IMR-90 (cell line): ENCODE data around the gene ALPK3. TPM values are rescaled to one million over a fixed set of nuclear protein-coding genes. Genes with fewer than 3 reads are reported as not detected.

Experiments
- ATAC-seq: fragments of 200-7000 bp; cut with Tn5 transposase; 2 replicates; pipeline ENCODE4 v1.9.1; 2020; ENCODE audit warnings: low read depth, mild to moderate bottlenecking, moderate library complexity
- BruUV-seq: library from RNA; stranded (reverse); fragments of 400-500 nt; replicated peaks from 2 replicates; lab custom pipeline; 2021; lab: Mats Ljungman, UMichigan
- CTCF ChIA-PET: fragments of 300-600 bp; formaldehyde crosslinking; extraction: SDS; loops from one replicate; lab custom pipeline; 2021; ENCODE audit warnings: antibody characterized with exemption; lab: Yijun Ruan, JAX
- POLR2A ChIA-PET: fragments of 300-600 bp; sonication (Branson Sonifier 250); formaldehyde crosslinking; loops from one replicate; lab custom pipeline; 2022; ENCODE audit warnings: antibody characterized with exemption; ENCODE audit not compliant: unreplicated experiment; lab: Charles Lee
- DNase-seq: peaks from one replicate; pipeline ENCODE4 v3.0.0; 2013
- H2AFZ ChIP-seq: replicated peaks from 2 replicates; pipeline ENCODE3; 2013; ENCODE audit warnings: low read length, mild to moderate bottlenecking; ENCODE audit not compliant: poor library complexity
- H2AK5ac ChIP-seq: 2 replicates; pipeline ENCODE4 v1.6.1; 2013; ENCODE audit warnings: low read depth, low read length, inconsistent platforms
- H2AK9ac ChIP-seq: replicated peaks from 2 replicates; pipeline ENCODE3; 2013; ENCODE audit warnings: mild to moderate bottlenecking, low read depth, low read length, moderate library complexity; ENCODE audit not compliant: poor library complexity
- H2BK120ac ChIP-seq: 2 replicates; pipeline ENCODE4 v1.6.1; 2013; ENCODE audit warnings: low read depth, low read length, inconsistent platforms
- H2BK15ac ChIP-seq: 3 replicates; pipeline ENCODE4 v1.6.1; 2013; ENCODE audit warnings: low read depth, low read length, inconsistent platforms
- H2BK20ac ChIP-seq: 2 replicates; pipeline ENCODE4 v1.6.1; 2013; ENCODE audit warnings: low read depth, mild to moderate bottlenecking, inconsistent platforms, low read length, moderate library complexity
- H2BK5ac ChIP-seq: 2 replicates; pipeline ENCODE4 v1.6.1; 2013; ENCODE audit warnings: mild to moderate bottlenecking, low read depth, low read length, inconsistent platforms; ENCODE audit not compliant: poor library complexity, severe bottlenecking
- H3K14ac ChIP-seq: replicated peaks from 2 replicates; pipeline ENCODE4 v1.6.1; 2013; ENCODE audit warnings: low read depth, low read length, inconsistent platforms
- H3K18ac ChIP-seq: 2 replicates; pipeline ENCODE4 v1.6.1; 2013; ENCODE audit warnings: low read depth, low read length, control low read depth
- H3K23ac ChIP-seq: 2 replicates; pipeline ENCODE4 v1.6.1; 2013; ENCODE audit warnings: low read depth, low read length, inconsistent platforms
- H3K27ac ChIP-seq: 2 replicates; pipeline ENCODE4 v1.5.1; 2013; ENCODE audit warnings: mild to moderate bottlenecking, control low read depth, low read length; ENCODE audit not compliant: insufficient read depth
- H3K27me3 ChIP-seq: 2 replicates; pipeline ENCODE4 v1.6.1; 2013; ENCODE audit warnings: low read length; ENCODE audit not compliant: control insufficient read depth, insufficient read depth
- H3K36me3 ChIP-seq: 2 replicates; pipeline ENCODE4 v1.6.1; 2013; ENCODE audit warnings: low read length, mixed read lengths; ENCODE audit not compliant: control insufficient read depth, insufficient read depth
- H3K4ac ChIP-seq: 2 replicates; pipeline ENCODE4 v1.6.1; 2013; ENCODE audit warnings: low read depth, low read length, inconsistent platforms
- H3K4me1 ChIP-seq: 2 replicates; pipeline ENCODE4 v1.6.1; 2013; ENCODE audit warnings: low read length, mixed read lengths; ENCODE audit not compliant: control insufficient read depth, insufficient read depth
- H3K4me2 ChIP-seq: 2 replicates; pipeline ENCODE4 v1.6.1; 2013; ENCODE audit warnings: low read depth, mild to moderate bottlenecking, control low read depth, low read length, moderate library complexity
- H3K4me3 ChIP-seq: 2 replicates; pipeline ENCODE4 v1.5.1; 2013; ENCODE audit warnings: low read depth, mild to moderate bottlenecking, control low read depth, low read length, moderate library complexity; ENCODE audit not compliant: insufficient read depth
- H3K56ac ChIP-seq: 2 replicates; pipeline ENCODE4 v1.6.1; 2013; ENCODE audit warnings: low read length, inconsistent platforms; ENCODE audit not compliant: insufficient read depth; ENCODE audit errors: extremely low read depth
- H3K79me1 ChIP-seq, 2 experiments: 2 replicates each; pipeline ENCODE4 v1.6.1; 2013; ENCODE audit warnings: low read length in 2 of 2, inconsistent platforms in 1 of 2, low read depth in 1 of 2
- H3K9ac ChIP-seq: 2 replicates; pipeline ENCODE4 v1.6.1; 2013; ENCODE audit warnings: low read depth, low read length, control low read depth
- H3K9me1 ChIP-seq: 2 replicates; pipeline ENCODE4 v1.6.1; 2013; ENCODE audit warnings: low read length, inconsistent platforms; ENCODE audit not compliant: insufficient read depth
- H3K9me3 ChIP-seq: 2 replicates; pipeline ENCODE4 v1.6.1; 2013; ENCODE audit warnings: low read length; ENCODE audit not compliant: control insufficient read depth, insufficient read depth
- H4K20me1 ChIP-seq: 2 replicates; pipeline ENCODE4 v1.6.1; 2013; ENCODE audit warnings: low read length, inconsistent platforms; ENCODE audit not compliant: insufficient read depth
- H4K5ac ChIP-seq: 2 replicates; pipeline ENCODE4 v1.6.1; 2013; ENCODE audit warnings: mild to moderate bottlenecking, low read depth, low read length, control low read depth
- H4K8ac ChIP-seq, 2 experiments: 2 replicates each; pipeline ENCODE4 v1.6.1; 2013; ENCODE audit warnings: low read depth in 2 of 2, low read length in 2 of 2, control low read depth in 1 of 2, inconsistent platforms in 1 of 2
- H4K91ac ChIP-seq: 2 replicates; pipeline ENCODE4 v1.6.1; 2013; ENCODE audit warnings: low read depth, low read length, inconsistent platforms; ENCODE audit not compliant: insufficient read depth
- BHLHE40 ChIP-seq: fragments of 150-350 bp; IDR thresholded peaks from 2 replicates; pipeline ENCODE4 v1.6.1; 2016; ENCODE audit warnings: mild to moderate bottlenecking, low read depth, low read length
- CEBPB ChIP-seq: IDR thresholded peaks from 2 replicates; pipeline ENCODE4 v1.6.1; 2012; ENCODE audit warnings: low read depth, low read length, improper control_type of control experiment
- FOS ChIP-seq: fragments of 150-350 bp; IDR thresholded peaks from 2 replicates; pipeline ENCODE4 v1.6.1; 2016; ENCODE audit warnings: low read depth, low read length
- MXI1 ChIP-seq: IDR thresholded peaks from 2 replicates; pipeline ENCODE4 v1.6.1; 2012; ENCODE audit warnings: low read depth, mild to moderate bottlenecking, low read length, moderate library complexity, borderline replicate concordance
- NFE2L2 ChIP-seq: fragments of 150-350 bp; IDR thresholded peaks from 2 replicates; pipeline ENCODE4 v1.6.1; 2016; ENCODE audit warnings: low read depth, mild to moderate bottlenecking, low read length
- POLR2A ChIP-seq: IDR thresholded peaks from 2 replicates; pipeline ENCODE4 v1.6.1; 2012; ENCODE audit warnings: mild to moderate bottlenecking, low read depth, low read length
- RCOR1 ChIP-seq: IDR thresholded peaks from 2 replicates; pipeline ENCODE4 v1.6.1; 2012; ENCODE audit warnings: mild to moderate bottlenecking, low read length, improper control_type of control experiment; ENCODE audit not compliant: insufficient replicate concordance
- RFX5 ChIP-seq: IDR thresholded peaks from 2 replicates; pipeline ENCODE4 v1.8.0; 2012; ENCODE audit warnings: low read depth, mild to moderate bottlenecking, low read length, moderate library complexity
- WGBS, 2 experiments: methylation state at CpG; one replicate each; pipeline versions ENCODE4 v1.1.5 to v1.1.7; 2013; ENCODE audit warnings: missing lambda C conversion rate in 2 of 2; ENCODE audit not compliant: insufficient read length in 1 of 2; ENCODE audit errors: extremely low coverage in 2 of 2; 5-methylcytosine and 5-hydroxymethylcytosine counted together
- dilution Hi-C: fragments of 300-500 bp; cut with HindIII; formaldehyde crosslinking; loops from one replicate; pipeline ENCODE4 v1.14.3; 2018; ENCODE audit warnings: low sequenced_read_pairs; ENCODE audit not compliant: unreplicated experiment
- in situ Hi-C: fragments of 300-500 bp; cut with MboI; formaldehyde crosslinking; loops from 3 replicates; pipeline ENCODE4 v1.14.3; 2019; ENCODE audit warnings: low sequenced_read_pairs, inconsistent platforms, mixed read lengths
- intact Hi-C: fragments of 100-400 bp; cut with micrococcal nuclease; formaldehyde crosslinking; loops from 2 replicates; pipeline ENCODE4 v1.10.0; 2022
- polyA plus RNA-seq, 3 experiments: library from polyadenylated mRNA; depleted of rRNA; stranded (reverse); fragments of >200 nt; gene quantifications; 2 replicates each; pipeline ENCODE4 v1.2.3, GENCODE V29; 2012; ENCODE audit warnings: low replicate concordance in 1 of 3
- total RNA-seq: library from RNA; depleted of rRNA; stranded (reverse); fragments of >200 nt; gene quantifications from 2 replicates; pipeline ENCODE4 v1.2.3, GENCODE V29; 2012
- TF ChIP-seq, protein P1 (sequence below): conservative IDR thresholded peaks from 2 replicates; pipeline ENCODE4 v1.5.1; 2012; ENCODE audit warnings: mild to moderate bottlenecking, low read depth, low read length, improper control_type of control experiment
- TF ChIP-seq, protein P2 (sequence below): fragments of 150-350 bp; IDR thresholded peaks from 2 replicates; pipeline ENCODE4 v1.6.1; 2017; ENCODE audit warnings: mild to moderate bottlenecking, antibody characterized with exemption, low read length, low read depth

The ALPK3 gene
- total and polyA plus RNA-seq, 2 of the 4 experiments (the other 2 are of a cell fraction): under 0.01 to 0.26 TPM

DNA sequence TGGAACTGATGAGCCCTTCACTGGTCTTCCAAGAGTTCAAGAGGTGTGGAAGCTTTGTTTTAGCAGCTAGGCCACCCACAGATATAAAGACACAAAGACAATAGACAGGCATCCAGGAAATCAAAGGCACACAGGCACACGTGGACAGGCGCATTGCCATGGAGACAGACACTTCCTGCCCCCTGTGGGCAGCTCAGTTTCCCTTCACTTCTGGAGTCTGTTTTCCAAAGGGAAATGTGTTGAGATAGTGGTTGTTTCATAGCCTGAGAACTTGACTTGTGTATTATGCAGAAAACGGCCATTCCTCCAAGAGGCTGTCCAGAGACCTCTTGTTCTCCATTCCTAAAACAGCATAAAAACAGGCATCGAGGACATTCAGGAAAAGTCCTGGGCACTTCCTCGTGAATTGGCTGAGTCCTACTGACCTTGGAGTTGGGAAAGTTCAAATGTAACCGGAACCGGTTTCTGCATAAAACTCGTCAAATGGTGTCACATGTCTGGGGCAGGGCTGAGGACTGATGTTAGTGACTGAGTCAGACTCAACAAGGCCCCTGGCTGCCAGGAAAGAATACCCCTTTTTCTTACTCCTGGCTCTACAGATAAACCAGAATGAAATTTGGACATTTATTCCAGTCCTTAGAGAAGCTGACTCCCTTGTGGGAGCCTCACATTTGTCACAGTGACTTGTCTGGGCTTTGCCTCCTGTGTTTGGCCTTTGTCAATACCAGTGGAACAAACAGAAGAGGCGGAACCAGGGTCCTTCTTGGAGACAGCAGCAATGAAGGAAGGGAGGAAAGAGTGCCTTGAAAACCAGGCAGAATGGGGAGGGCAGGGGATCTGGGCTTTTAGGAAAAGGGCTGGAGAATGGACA lies 1.3 kb downstream of the ALPK3 start (continued):
- TF ChIP-seq, protein P1, sequence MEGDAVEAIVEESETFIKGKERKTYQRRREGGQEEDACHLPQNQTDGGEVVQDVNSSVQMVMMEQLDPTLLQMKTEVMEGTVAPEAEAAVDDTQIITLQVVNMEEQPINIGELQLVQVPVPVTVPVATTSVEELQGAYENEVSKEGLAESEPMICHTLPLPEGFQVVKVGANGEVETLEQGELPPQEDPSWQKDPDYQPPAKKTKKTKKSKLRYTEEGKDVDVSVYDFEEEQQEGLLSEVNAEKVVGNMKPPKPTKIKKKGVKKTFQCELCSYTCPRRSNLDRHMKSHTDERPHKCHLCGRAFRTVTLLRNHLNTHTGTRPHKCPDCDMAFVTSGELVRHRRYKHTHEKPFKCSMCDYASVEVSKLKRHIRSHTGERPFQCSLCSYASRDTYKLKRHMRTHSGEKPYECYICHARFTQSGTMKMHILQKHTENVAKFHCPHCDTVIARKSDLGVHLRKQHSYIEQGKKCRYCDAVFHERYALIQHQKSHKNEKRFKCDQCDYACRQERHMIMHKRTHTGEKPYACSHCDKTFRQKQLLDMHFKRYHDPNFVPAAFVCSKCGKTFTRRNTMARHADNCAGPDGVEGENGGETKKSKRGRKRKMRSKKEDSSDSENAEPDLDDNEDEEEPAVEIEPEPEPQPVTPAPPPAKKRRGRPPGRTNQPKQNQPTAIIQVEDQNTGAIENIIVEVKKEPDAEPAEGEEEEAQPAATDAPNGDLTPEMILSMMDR: no peak
- no peak for TF ChIP-seq RFX5

DNA sequence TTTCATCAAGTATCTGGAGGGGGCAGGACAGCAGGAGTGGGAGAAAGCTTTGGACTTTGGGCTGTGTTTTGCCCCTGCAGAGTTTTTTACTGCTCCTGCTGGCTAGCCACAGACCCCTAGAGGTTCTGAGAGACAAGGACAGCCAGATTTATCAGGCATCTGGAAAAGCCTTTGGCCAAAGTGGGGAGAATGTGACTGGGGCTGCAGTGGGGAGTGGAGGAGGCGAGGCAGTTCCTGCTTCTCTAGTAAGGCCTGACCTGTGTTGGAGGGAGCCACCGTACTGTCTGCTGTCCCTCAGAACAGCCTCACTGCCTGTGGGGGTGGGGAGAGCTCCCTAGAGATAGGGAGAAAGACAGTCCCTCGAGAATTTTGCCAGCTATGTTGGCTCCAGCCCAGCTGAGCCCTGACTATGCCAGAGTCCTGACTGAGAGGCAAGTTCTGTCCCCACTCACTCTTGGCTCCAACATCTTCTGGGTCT lies 2.2 kb downstream of the ALPK3 start:
- H3K27me3 ChIP-seq: peaks cover 12% of the 10 kb centered on the region
- ATAC-seq (peak; percentile 11; the same call in 1 of the 2 replicates), DNase-seq (no peak)
- H3K4me3 ChIP-seq: no peak overlapping the region
- H3K4me2 ChIP-seq: no peak overlapping the region
- no peaks in the 10 kb centered on the region for H3K9me1 ChIP-seq
- no peak overlapping the region for H3K23ac ChIP-seq
- WGBS, 2 experiments: 67% methylated on average over 2 of the region's 3 CpGs; no CpG with 5 or more reads in 1 of the 2 experiments
- no peak overlapping the region for H3K27ac ChIP-seq
- dilution Hi-C loops: no loop called here
- H2BK120ac ChIP-seq: no peak overlapping the region
- H3K79me1 ChIP-seq: no peaks in the 10 kb centered on the region
- no peak overlapping the region for H4K5ac ChIP-seq
- H2AFZ ChIP-seq: no peak overlapping the region
- no peaks in the 10 kb centered on the region for H3K36me3 ChIP-seq
- no peak overlapping the region for H2BK20ac ChIP-seq
- H4K8ac ChIP-seq: no peak overlapping the region
- H2BK5ac ChIP-seq: no peak overlapping the region
- H4K91ac ChIP-seq: no peak overlapping the region
- intact Hi-C loops: no loop called here
- H3K56ac ChIP-seq: no peak overlapping the region
- no peaks in the 10 kb centered on the region for H4K20me1 ChIP-seq
- H2BK15ac ChIP-seq: no peak overlapping the region
- no peaks in the 10 kb centered on the region for H3K9me3 ChIP-seq
- no peak overlapping the region for H3K9ac ChIP-seq
- H3K18ac ChIP-seq: no peak overlapping the region
- no peak overlapping the region for H3K14ac ChIP-seq
- H3K4ac ChIP-seq: no peak overlapping the region
- POLR2A ChIA-PET: no interaction called here
- in situ Hi-C loops: no loop called here
- H3K4me1 ChIP-seq: no peaks in the 10 kb centered on the region
- CTCF ChIA-PET: no interaction called here
- no TSS peak for BruUV-seq
- no peak overlapping the region for H2AK9ac ChIP-seq
- no peak overlapping the region for H2AK5ac ChIP-seq
- no peak for TF ChIP-seq NFE2L2
- TF ChIP-seq, protein P1: no peak
- TF ChIP-seq POLR2A: no peak
- TF ChIP-seq, protein P2, sequence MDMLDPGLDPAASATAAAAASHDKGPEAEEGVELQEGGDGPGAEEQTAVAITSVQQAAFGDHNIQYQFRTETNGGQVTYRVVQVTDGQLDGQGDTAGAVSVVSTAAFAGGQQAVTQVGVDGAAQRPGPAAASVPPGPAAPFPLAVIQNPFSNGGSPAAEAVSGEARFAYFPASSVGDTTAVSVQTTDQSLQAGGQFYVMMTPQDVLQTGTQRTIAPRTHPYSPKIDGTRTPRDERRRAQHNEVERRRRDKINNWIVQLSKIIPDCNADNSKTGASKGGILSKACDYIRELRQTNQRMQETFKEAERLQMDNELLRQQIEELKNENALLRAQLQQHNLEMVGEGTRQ: no peak
- no peak for TF ChIP-seq BHLHE40
- TF ChIP-seq FOS: no peak
- TF ChIP-seq RCOR1: no peak
- TF ChIP-seq MXI1: no peak
- TF ChIP-seq RFX5: no peak
- no peak for TF ChIP-seq CEBPB
